Spleen (tissue), 11 donors: Measurements from ENCODE around the gene DISP2. TPM values are rescaled to one million over a fixed set of nuclear protein-coding genes. Genes with fewer than 3 reads are reported as not detected.
A peak's percentile ranks its signal among the peaks of the same experiment; 100 is the strongest.

Experiments
- DNase-seq: peaks from one replicate; pipeline ENCODE4 v3.0.0-alpha.2; 2020
- H3K27ac ChIP-seq, 8 donors: fragments of 200-600 bp; sonication (generic) in 7 of 8; 1 replicate in 4 of 8; 2 replicates in 4 of 8; pipeline versions ENCODE4 v1.5.0 to v1.8.0; 2016 to 2021; ENCODE audit warnings: inconsistent platforms in 4 of 8, mild to moderate bottlenecking in 4 of 8, moderate library complexity in 1 of 8
- H3K27me3 ChIP-seq, 7 donors: fragments of 200-600 bp; sonication (generic) in 6 of 7; replicated peaks in 1 of 7; 1 replicate in 4 of 7; 2 replicates in 3 of 7; pipeline versions ENCODE4 v1.5.0 to v1.8.0; 2016 to 2021; ENCODE audit warnings: inconsistent platforms in 3 of 7, mild to moderate bottlenecking in 1 of 7
- H3K36me3 ChIP-seq, 6 donors: fragments of 200-600 bp; sonication (generic) in 5 of 6; 1 replicate in 4 of 6; 2 replicates in 2 of 6; pipeline versions ENCODE4 v1.5.0 to v1.8.0; 2016 to 2021; ENCODE audit warnings: inconsistent platforms in 2 of 6
- H3K4me1 ChIP-seq, 6 donors: fragments of 200-600 bp; sonication (generic) in 5 of 6; 1 replicate in 3 of 6; 2 replicates in 3 of 6; pipeline versions ENCODE4 v1.5.0 to v1.8.0; 2016 to 2021; ENCODE audit warnings: inconsistent platforms in 3 of 6
- H3K4me3 ChIP-seq, 8 donors: fragments of 200-600 bp; sonication (generic) in 7 of 8; 1 replicate in 4 of 8; 2 replicates in 4 of 8; pipeline versions ENCODE4 v1.5.0 to v1.8.0; 2016 to 2021; ENCODE audit warnings: inconsistent platforms in 4 of 8, mild to moderate bottlenecking in 4 of 8, moderate library complexity in 2 of 8
- H3K9me3 ChIP-seq, 8 donors: fragments of 200-600 bp; sonication (generic) in 7 of 8; 1 replicate in 4 of 8; 2 replicates in 4 of 8; pipeline versions ENCODE4 v1.5.0 to v1.8.0; 2016 to 2021; ENCODE audit warnings: inconsistent platforms in 4 of 8
- CTCF ChIP-seq, 11 experiments: fragments of 200-600 bp in 7 of 11; fragments of 450-650 bp in 4 of 11; sonication (generic) in 4 of 11; IDR thresholded peaks in 8 of 11; conservative IDR thresholded peaks in 3 of 11; 1 replicate in 7 of 11; 2 replicates in 4 of 11; pipeline versions ENCODE4 v1.4.0 to v1.8.0; 2016 to 2021; ENCODE audit warnings: antibody characterized with exemption in 11 of 11, inconsistent platforms in 4 of 11, mild to moderate bottlenecking in 1 of 11
- POLR2A ChIP-seq, 3 donors: fragments of 450-650 bp; IDR thresholded peaks; one replicate each; pipeline ENCODE4 v1.5.1; 2017; ENCODE audit warnings: antibody characterized with exemption in 3 of 3, mild to moderate bottlenecking in 1 of 3
- POLR2AphosphoS5 ChIP-seq, 3 donors: sonication (generic); formaldehyde crosslinking; IDR thresholded peaks; one replicate each; pipeline ENCODE4 v1.5.1; 2017; ENCODE audit warnings: antibody characterized with exemption in 3 of 3
- whole genome bisulfite sequencing, 5 donors: extraction: QIAGEN DNeasy Blood & Tissue Kit in 3 of 5; methylation state at CpG; one replicate each; pipeline versions ENCODE4 v1.1.5 to v1.1.7; 2013 to 2018; 5-methylcytosine and 5-hydroxymethylcytosine counted together
- intact Hi-C: fragments of 100-400 bp; cut with DNase I; formaldehyde crosslinking; loops from one replicate; pipeline ENCODE4 v1.15.0; 2023; ENCODE audit warnings: low total_unique reads
- polyA plus RNA-seq, 3 donors: library from polyadenylated mRNA; stranded (reverse); fragments of 200-250 nt; gene quantifications; one replicate each; pipeline ENCODE4 v1.2.1, GENCODE V29; 2013
- total RNA-seq, 7 donors: library from RNA; depleted of rRNA in 3 of 7; stranded (reverse); fragments of >200 nt in 3 of 7; fragmentation: NEBNext Ultra II Directional in 4 of 7; extraction: Animal tissue kit (Norgen Biotek cat#: 25700) in 4 of 7; gene quantifications; one replicate each; pipeline versions ENCODE4 v1.1.0 to v1.2.1, GENCODE V29; 2016 to 2021
- donor health status: healthy with polysubstance abuse.
- donor health status: DM: no; HTN: no; CAD: no; lungs with moderate emphysema.
- donor health status: DM: no; HTN: no; CAD: no.
- donor health status: Bipolar disorder and iron deficiency.
- donor health status: healthy.
- donor health status: DM: no; HTN: no; CAD: no.
- donor health status: DM: yes; HTN: yes; CAD: no.

Gene DISP2
- total and polyA plus RNA-seq, 10 donors: 0.05 to 3.0 (median 0.54) TPM; not detected in 1

GRCh38 chr15:40377606-40378005, 19.6 kb downstream of the DISP2 start:
- H3K27ac ChIP-seq: no peak overlapping the region
- no peak for DNase-seq
- peaks cover 0 to 27% (median 13%) of the 10 kb centered on the region in 6 donors for H3K4me1 ChIP-seq
- H3K27me3 ChIP-seq: no peaks in the 10 kb centered on the region
- H3K9me3 ChIP-seq: no peaks in the 10 kb centered on the region
- TF ChIP-seq POLR2A (IDR thresholded peaks at IDR 0.05) (no peak), CTCF (IDR thresholded peaks at IDR 0.05 in 8 of 11, conservative IDR thresholded peaks at IDR 0.05 in 3 of 11) (no peak), POLR2AphosphoS5 (IDR thresholded peaks at IDR 0.05) (no peak)
- no peaks in the 10 kb centered on the region for H3K36me3 ChIP-seq
- WGBS, 5 donors: 61 to 90% (median 74%) methylated on average over 3 of the region's 3 CpGs
- H3K4me3 ChIP-seq: no peak overlapping the region
- intact Hi-C loops: no loop called here

GRCh38 chr15:40379374-40379773, 21.4 kb downstream of the DISP2 start:
- WGBS, 5 donors: 81 to 88% (median 85%) methylated on average over 4 of the region's 4 CpGs
- H3K9me3 ChIP-seq: no peaks in the 10 kb centered on the region
- no peaks in the 10 kb centered on the region for H3K36me3 ChIP-seq
- no peaks in the 10 kb centered on the region for H3K27me3 ChIP-seq
- DNase-seq: no peak
- peak overlapping the region in 2 of 8 donors; percentile 15 to 18 for H3K27ac ChIP-seq
- H3K4me3 ChIP-seq: no peak overlapping the region
- intact Hi-C loops: no loop called here
- TF ChIP-seq CTCF (IDR thresholded peaks at IDR 0.05 in 8 of 11, conservative IDR thresholded peaks at IDR 0.05 in 3 of 11): no peak
- no peak for TF ChIP-seq POLR2AphosphoS5 (IDR thresholded peaks at IDR 0.05)
- no peak for TF ChIP-seq POLR2A (IDR thresholded peaks at IDR 0.05)
- peaks cover 0 to 35% (median 23%) of the 10 kb centered on the region in 6 donors for H3K4me1 ChIP-seq

- no peak for DNase-seq
- no peaks in the 10 kb centered on the region for H3K27me3 ChIP-seq
- WGBS, 5 donors: 17 to 41% (median 26%) methylated on average over 4 of the region's 4 CpGs
- H3K9me3 ChIP-seq: no peaks in the 10 kb centered on the region
- H3K36me3 ChIP-seq: no peaks in the 10 kb centered on the region
- peak overlapping the region in 4 of 8 donors; percentile 13 to 45 (median 26) for H3K27ac ChIP-seq
- H3K4me3 ChIP-seq: no peak overlapping the region
- intact Hi-C loops: no loop called here
- TF ChIP-seq POLR2A (IDR thresholded peaks at IDR 0.05): no peak
- peak in 1 of 3 donors; percentile 51 for TF ChIP-seq POLR2AphosphoS5 (IDR thresholded peaks at IDR 0.05)
- peaks cover 0 to 38% (median 23%) of the 10 kb centered on the region in 6 donors for H3K4me1 ChIP-seq
These were observed 21.8 kb downstream of the DISP2 start for GRCh38 chr15:40379853-40380252.

- no peak for DNase-seq
- Histone ChIP-seq H3K27me3 (no peaks in the 10 kb centered on the region), H3K27ac (peak overlapping the region in 2 of 8 donors; percentile 28 to 45), H3K4me1 (peaks cover 0 to 38% (median 23%) of the 10 kb centered on the region in 6 donors), H3K4me3 (no peak overlapping the region), H3K36me3 (peaks cover 0 to 1% (median 0%) of the 10 kb centered on the region in 6 donors), H3K9me3 (no peaks in the 10 kb centered on the region)
- WGBS, 5 donors: 95 to 97% (median 95%) methylated on average over 10 of the region's 10 CpGs
- no peak for TF ChIP-seq POLR2AphosphoS5 (IDR thresholded peaks at IDR 0.05)
- no peak for TF ChIP-seq POLR2A (IDR thresholded peaks at IDR 0.05)
- intact Hi-C loops: no loop called here
These were observed 22.6 kb downstream of the DISP2 start for GRCh38 chr15:40380636-40381035.

GRCh38 chr15:40381818-40382529, 24.0 kb downstream of the DISP2 start:
- intact Hi-C loops: no loop called here
- no peaks in the 10 kb centered on the region for H3K9me3 ChIP-seq
- peak overlapping the region in 1 of 8 donors; percentile 95 for H3K4me3 ChIP-seq
- peak; percentile 53 for DNase-seq
- H3K27me3 ChIP-seq: no peaks in the 10 kb centered on the region
- peaks cover 3 to 14% (median 8%) of the 10 kb centered on the region in 6 donors for H3K36me3 ChIP-seq
- WGBS, 5 donors: 92 to 95% (median 92%) methylated on average over 11 of the region's 11 CpGs
- H3K4me1 ChIP-seq: peaks cover 0 to 38% (median 23%) of the 10 kb centered on the region in 6 donors
- TF ChIP-seq CTCF (IDR thresholded peaks at IDR 0.05 in 8 of 11, conservative IDR thresholded peaks at IDR 0.05 in 3 of 11): no peak
- TF ChIP-seq POLR2A (IDR thresholded peaks at IDR 0.05): no peak
- no peak for TF ChIP-seq POLR2AphosphoS5 (IDR thresholded peaks at IDR 0.05)
- peak overlapping the region in 1 of 8 donors; percentile 81 for H3K27ac ChIP-seq
